Skeletal muscle tissue (tissue), 4 donors: Measurements from ENCODE around the gene ZNF709. TPM values are rescaled to one million over a fixed set of nuclear protein-coding genes. Genes with fewer than 3 reads are reported as not detected.

ENCODE experiments used
- H3K27ac ChIP-seq: one replicate; pipeline ENCODE4 v1.7.0; 2013; ENCODE audit warnings: mild to moderate bottlenecking, low read depth, low read length, inconsistent platforms
- H3K27me3 ChIP-seq, 3 donors: one replicate each; pipeline ENCODE4 v1.7.0; 2013; ENCODE audit warnings: low read length in 3 of 3; ENCODE audit not compliant: control insufficient read depth in 3 of 3, insufficient read depth in 3 of 3
- H3K36me3 ChIP-seq, 3 donors: one replicate each; pipeline ENCODE4 v1.7.0; 2013; ENCODE audit warnings: low read length in 3 of 3; ENCODE audit not compliant: control insufficient read depth in 3 of 3, insufficient read depth in 3 of 3
- H3K4me1 ChIP-seq, 3 donors: one replicate each; pipeline ENCODE4 v1.7.0; 2013; ENCODE audit warnings: low read length in 3 of 3, mild to moderate bottlenecking in 3 of 3; ENCODE audit not compliant: control insufficient read depth in 3 of 3, insufficient read depth in 3 of 3
- H3K4me3 ChIP-seq, 3 donors: one replicate each; pipeline ENCODE4 v1.7.0; 2013; ENCODE audit warnings: low read length in 3 of 3
- H3K9ac ChIP-seq, 3 donors: one replicate each; pipeline ENCODE4 v1.7.0; 2013; ENCODE audit warnings: low read length in 3 of 3, mild to moderate bottlenecking in 3 of 3, moderate library complexity in 2 of 3, low read depth in 1 of 3
- H3K9me3 ChIP-seq, 3 donors: one replicate each; pipeline ENCODE4 v1.7.0; 2013; ENCODE audit warnings: low read length in 3 of 3; ENCODE audit not compliant: control insufficient read depth in 3 of 3
- total RNA-seq: library from RNA; depleted of rRNA; stranded (reverse); fragments of >200 nt; gene quantifications from one replicate; pipeline ENCODE4 v1.2.3, GENCODE V29; 2014
- donor health status: Osteomylitis.

The ZNF709 gene
- total RNA-seq = 5.7 TPM

GRCh38 chr19:12484371-12485051 is at the start of gene ZNF709:
ZNF709 (minus strand) TSS chr19:12484816; CDS start chr19:12484657, 159 bp downstream.
- peak within 1 kb of the TSS; percentile 96 to 99 (median 97) for H3K4me3 ChIP-seq
- no peaks in the 10 kb centered on the region for H3K36me3 ChIP-seq
- H3K9me3 ChIP-seq = no peaks in the 10 kb centered on the region
- H3K27me3 ChIP-seq = no peaks in the 10 kb centered on the region
- peaks cover 5 to 25% (median 7%) of the 10 kb centered on the region in 3 donors for H3K4me1 ChIP-seq
- peak within 1 kb of the TSS; percentile 83 to 89 (median 88) for H3K9ac ChIP-seq
- H3K27ac ChIP-seq = peak within 1 kb of the TSS; percentile 64

- Histone ChIP-seq H3K36me3 (peaks cover 53 to 65% (median 59%) of the 10 kb centered on the region in 3 donors), H3K9me3 (peaks cover 59 to 65% (median 60%) of the 10 kb centered on the region in 3 donors), H3K9ac (no peak overlapping the region), H3K27ac (no peak overlapping the region), H3K4me1 (no peaks in the 10 kb centered on the region), H3K27me3 (no peaks in the 10 kb centered on the region), H3K4me3 (peak overlapping the region in 1 of 3 donors; percentile 53)
Observed at GRCh38 chr19:12527034-12527836, 42.6 kb upstream of the ZNF709 start.

- Histone ChIP-seq H3K27me3 (no peaks in the 10 kb centered on the region), H3K9ac (no peak overlapping the region), H3K9me3 (peaks cover 59 to 68% (median 67%) of the 10 kb centered on the region in 3 donors), H3K4me3 (peak overlapping the region in 2 of 3 donors; percentile 2 to 53), H3K36me3 (peaks cover 53 to 65% (median 59%) of the 10 kb centered on the region in 3 donors), H3K27ac (no peak overlapping the region), H3K4me1 (no peaks in the 10 kb centered on the region)
Observed at GRCh38 chr19:12526542-12526941, 41.9 kb upstream of the ZNF709 start.

- Histone ChIP-seq H3K36me3 (peaks cover 25 to 33% (median 32%) of the 10 kb centered on the region in 3 donors), H3K9ac (no peak overlapping the region), H3K9me3 (peaks cover 33 to 47% (median 41%) of the 10 kb centered on the region in 3 donors), H3K4me3 (peak overlapping the region in 1 of 3 donors; percentile 30), H3K4me1 (no peaks in the 10 kb centered on the region), H3K27me3 (no peaks in the 10 kb centered on the region), H3K27ac (no peak overlapping the region)
Observed at GRCh38 chr19:12521996-12522395, 37.4 kb upstream of the ZNF709 start.

GRCh38 chr19:12513531-12514061 is 29.0 kb upstream of the ZNF709 start:
- H3K27ac ChIP-seq = no peak overlapping the region
- H3K9ac ChIP-seq = no peak overlapping the region

GRCh38 chr19:12497032-12497431 is 12.4 kb upstream of the ZNF709 start:
- H3K9me3 ChIP-seq = no peaks in the 10 kb centered on the region
- no peak overlapping the region for H3K4me3 ChIP-seq
- no peak overlapping the region for H3K9ac ChIP-seq
- no peak overlapping the region for H3K27ac ChIP-seq
- H3K4me1 ChIP-seq = peaks cover 5 to 12% (median 9%) of the 10 kb centered on the region in 3 donors
- no peaks in the 10 kb centered on the region for H3K27me3 ChIP-seq
- no peaks in the 10 kb centered on the region for H3K36me3 ChIP-seq

More at GRCh38 chr19:12513531-12514061, 29.0 kb upstream of the ZNF709 start:
- Histone ChIP-seq H3K36me3 (peaks cover 0 to 7% (median 2%) of the 10 kb centered on the region in 3 donors), H3K4me1 (no peaks in the 10 kb centered on the region), H3K9me3 (peaks cover 2 to 12% (median 6%) of the 10 kb centered on the region in 3 donors), H3K4me3 (no peak overlapping the region), H3K27me3 (no peaks in the 10 kb centered on the region)

GRCh38 chr19:12496480-12496879 is 11.9 kb upstream of the ZNF709 start:
- Histone ChIP-seq H3K4me3 (no peak overlapping the region), H3K4me1 (peaks cover 5 to 12% (median 9%) of the 10 kb centered on the region in 3 donors), H3K9ac (no peak overlapping the region), H3K9me3 (no peaks in the 10 kb centered on the region), H3K36me3 (no peaks in the 10 kb centered on the region), H3K27ac (no peak overlapping the region), H3K27me3 (no peaks in the 10 kb centered on the region)

GRCh38 chr19:12495002-12495802 is 10.6 kb upstream of the ZNF709 start:
- H3K9ac ChIP-seq = peak overlapping the region; percentile 60 to 89 (median 82)
- H3K4me3 ChIP-seq = peak overlapping the region; percentile 77 to 83 (median 81)
- H3K36me3 ChIP-seq = no peaks in the 10 kb centered on the region
- H3K9me3 ChIP-seq = no peaks in the 10 kb centered on the region
- H3K27me3 ChIP-seq = no peaks in the 10 kb centered on the region
- H3K4me1 ChIP-seq = peaks cover 5 to 12% (median 9%) of the 10 kb centered on the region in 3 donors
- peak overlapping the region; percentile 83 for H3K27ac ChIP-seq

GRCh38 chr19:12494260-12494860 is 9.7 kb upstream of the ZNF709 start:
- Histone ChIP-seq H3K9me3 (no peaks in the 10 kb centered on the region), H3K4me1 (peaks cover 5 to 12% (median 9%) of the 10 kb centered on the region in 3 donors), H3K27me3 (no peaks in the 10 kb centered on the region), H3K4me3 (peak overlapping the region in 1 of 3 donors; percentile 81), H3K36me3 (no peaks in the 10 kb centered on the region), H3K9ac (peak overlapping the region in 1 of 3 donors; percentile 82), H3K27ac (peak overlapping the region; percentile 83)
